ENCODE measurements around the gene POMT2.

The POMT2 gene

DNA sequence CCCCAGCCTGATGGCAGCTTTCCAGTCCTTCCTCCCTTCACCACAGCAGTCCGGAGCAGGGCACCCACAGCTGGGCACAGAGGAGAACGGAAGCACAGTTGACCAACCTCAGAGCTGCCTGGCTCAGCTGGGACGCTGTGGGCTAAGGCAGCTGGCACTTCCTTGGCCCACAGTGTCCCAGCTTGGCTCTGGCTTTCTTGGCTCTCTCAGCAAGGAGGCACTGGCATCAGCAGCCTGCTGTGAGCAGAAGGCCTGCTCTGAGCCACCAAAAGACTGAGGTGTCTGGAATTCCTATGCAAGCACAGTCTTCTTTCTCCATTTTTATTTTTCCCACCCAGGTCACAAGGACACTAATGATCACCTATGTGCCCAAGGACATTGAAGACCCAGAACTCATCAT lies 82.3 kb downstream of the POMT2 start:
- no peak for DNase-seq (ENCODE audit: low spot score)

DNA sequence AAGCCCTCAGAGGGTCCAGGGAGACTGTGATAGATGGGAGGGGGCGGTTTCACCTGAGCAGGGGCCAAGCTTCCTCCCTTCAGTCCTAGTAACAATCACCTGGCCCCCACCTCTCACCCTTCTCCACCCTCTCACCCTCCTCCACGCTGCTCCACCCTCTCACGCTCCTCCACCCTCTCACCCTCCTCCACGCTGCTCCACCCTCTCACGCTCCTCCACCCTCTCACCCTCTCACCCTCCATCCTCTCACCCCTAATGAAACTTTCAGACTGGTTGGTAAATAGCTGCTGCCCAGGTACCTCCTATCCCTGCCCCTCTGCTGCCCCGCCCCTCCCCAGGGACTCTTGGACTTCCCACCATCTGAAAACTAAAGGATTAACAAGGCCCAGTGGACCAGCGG lies 83.9 kb downstream of the POMT2 start:
- no peak for DNase-seq (ENCODE audit: low spot score)

DNA sequence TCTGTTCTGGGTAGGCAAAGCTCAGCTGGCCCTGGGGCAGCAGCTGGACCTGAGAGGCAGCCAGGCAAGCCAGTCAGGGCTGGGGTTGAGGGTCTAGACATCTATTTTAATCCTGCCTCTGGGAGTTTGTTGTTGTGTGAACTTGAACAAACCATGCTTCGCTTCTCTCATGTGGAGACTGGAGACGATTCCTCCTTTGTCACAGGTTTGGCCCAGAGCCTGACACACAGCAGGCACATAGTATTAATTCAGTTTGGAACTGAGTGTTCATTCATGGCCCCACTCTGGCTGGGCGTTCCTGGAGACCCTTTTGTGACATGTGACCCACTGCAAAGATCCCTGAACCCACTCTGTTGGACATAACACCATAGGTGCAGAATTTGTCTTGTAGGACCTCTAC lies 89.0 kb downstream of the POMT2 start:
- no peak for DNase-seq (ENCODE audit: low spot score)

DNA sequence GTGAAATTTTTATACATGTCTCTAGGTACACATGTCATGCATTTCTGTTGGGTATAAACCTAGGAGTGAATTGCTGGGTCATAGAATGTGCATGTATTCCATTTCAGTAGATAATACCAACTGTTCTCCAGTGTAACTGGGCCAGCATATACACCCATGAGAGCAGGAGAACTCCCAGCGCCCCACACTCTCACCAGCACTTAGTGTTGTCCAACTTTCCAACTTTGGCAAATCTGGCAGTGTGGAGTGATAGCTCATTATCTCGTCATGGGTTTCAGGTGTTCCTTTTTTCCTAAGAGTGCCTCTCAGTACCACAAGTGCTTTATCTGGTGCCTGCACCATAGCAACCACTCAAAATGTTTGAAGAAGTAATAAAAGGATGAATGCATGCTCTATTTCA lies 89.8 kb downstream of the POMT2 start:
- DNase-seq (ENCODE audit: low spot score): no peak

DNA sequence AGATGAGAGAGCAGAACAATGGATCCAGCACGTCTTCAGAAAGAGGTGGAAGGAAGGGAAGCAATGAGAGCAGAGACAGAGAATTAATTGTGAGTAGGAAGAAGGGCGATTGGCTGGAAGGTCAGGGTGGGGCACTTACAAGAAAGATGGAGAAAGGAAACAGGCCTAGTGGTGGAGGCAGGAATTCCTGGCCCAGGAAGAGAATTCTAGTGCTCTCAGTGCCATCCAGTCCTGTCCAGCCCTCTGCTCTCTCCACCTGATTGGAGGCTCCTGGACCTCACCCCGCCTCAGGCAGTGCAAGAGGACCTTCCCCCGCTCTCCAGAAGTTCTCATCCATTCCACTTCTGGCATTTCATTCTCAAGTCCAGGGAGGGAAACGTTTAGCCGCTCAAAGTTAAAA lies 92.6 kb downstream of the POMT2 start:
- no peak for DNase-seq (ENCODE audit: low spot score)

DNA sequence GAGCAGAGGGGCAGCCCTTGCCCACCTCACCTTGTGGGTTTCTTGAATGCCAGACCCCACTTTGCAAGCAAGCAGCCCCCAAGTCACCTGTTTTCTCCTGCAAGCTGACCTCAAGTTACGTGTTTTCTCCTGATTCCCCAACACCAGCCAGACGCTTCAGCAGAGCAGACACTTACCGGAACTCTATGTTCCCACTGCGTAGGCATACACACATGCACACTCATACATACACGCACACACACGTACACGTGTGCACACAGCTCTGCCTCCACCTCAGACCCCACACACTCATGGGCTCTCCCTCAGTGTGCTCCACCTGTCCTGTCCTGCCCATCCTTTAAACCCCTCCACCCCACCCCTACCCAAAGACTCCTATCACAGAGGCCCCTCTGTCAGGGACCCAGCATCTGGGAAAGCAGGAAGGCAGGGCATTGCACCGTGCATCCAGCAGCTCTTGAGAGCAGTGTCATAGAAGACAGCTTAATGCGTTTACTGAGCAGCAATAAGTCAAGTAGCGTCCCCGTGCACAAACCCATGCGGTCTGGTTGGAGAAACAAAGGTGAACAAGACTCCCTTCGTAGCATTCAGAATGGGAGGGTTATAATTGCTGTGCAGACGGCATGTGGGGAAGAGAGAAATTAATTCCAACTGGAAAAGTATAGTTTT lies 94.7 kb downstream of the POMT2 start:
- DNase-seq (ENCODE audit: low spot score): no peak

DNA sequence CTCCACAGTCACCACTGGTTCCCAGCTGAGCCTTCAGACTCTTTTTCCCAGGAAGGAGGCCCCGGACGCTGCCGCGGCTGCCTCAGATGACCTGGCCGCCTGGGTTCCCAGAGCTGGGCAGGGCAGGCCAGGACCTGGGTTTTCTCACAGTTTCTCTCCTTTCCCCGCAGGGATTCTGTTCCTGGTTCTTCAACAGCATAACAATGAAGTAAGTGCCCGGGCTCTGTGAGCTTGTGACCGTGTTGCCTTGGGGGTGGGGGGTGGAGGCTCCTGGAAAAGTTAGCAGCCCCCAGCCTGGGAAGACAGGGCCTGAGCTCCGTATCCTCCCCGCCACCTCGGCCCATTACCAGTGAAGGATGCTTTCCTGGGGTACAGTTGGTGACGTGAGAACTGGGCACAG lies 95.4 kb downstream of the POMT2 start:
- no peak for DNase-seq (ENCODE audit: low spot score)
